Neuron (in vitro differentiated cells): ENCODE data around the gene SNX24.

Experiments
- H2AFZ ChIP-seq: one replicate; pipeline ENCODE4 v1.6.1; 2013; ENCODE audit warnings: low read depth, mild to moderate bottlenecking, inconsistent platforms, low read length, moderate library complexity
- H3K27me3 ChIP-seq: one replicate; pipeline ENCODE4 v1.6.1; 2013; ENCODE audit warnings: low read length; ENCODE audit not compliant: insufficient read depth
- H3K36me3 ChIP-seq: one replicate; pipeline ENCODE4 v1.6.1; 2013; ENCODE audit warnings: low read length; ENCODE audit not compliant: insufficient read depth
- H3K4me1 ChIP-seq: one replicate; pipeline ENCODE4 v1.6.1; 2013; ENCODE audit warnings: low read length; ENCODE audit not compliant: insufficient read depth
- H3K4me3 ChIP-seq: 2 replicates; pipeline ENCODE4 v1.5.1; 2013; ENCODE audit warnings: mild to moderate bottlenecking, low read length, moderate library complexity
- H3K9me3 ChIP-seq: one replicate; pipeline ENCODE4 v1.6.1; 2013; ENCODE audit warnings: low read length

Gene SNX24

GRCh38 chr5:123035360-123035917, 190.0 kb downstream of the SNX24 start:
- peaks cover 41% of the 10 kb centered on the region for H3K27me3 ChIP-seq
- no peaks in the 10 kb centered on the region for H3K36me3 ChIP-seq
- H3K4me1 ChIP-seq: peaks cover 12% of the 10 kb centered on the region
- peak overlapping the region; percentile 70 for H3K4me3 ChIP-seq
- no peaks in the 10 kb centered on the region for H3K9me3 ChIP-seq
- H2AFZ ChIP-seq: peak overlapping the region; percentile 96

- peaks cover 12% of the 10 kb centered on the region for H3K4me1 ChIP-seq
- H3K9me3 ChIP-seq: no peaks in the 10 kb centered on the region
These were observed 190.5 kb downstream of the SNX24 start for GRCh38 chr5:123035918-123036390.

GRCh38 chr5:123036391-123037103, 191.1 kb downstream of the SNX24 start, which contains the start of gene PPIC:
PPIC (minus strand) TSS chr5:123036725; CDS start chr5:123036625, 100 bp downstream.
- H3K27me3 ChIP-seq: peaks cover 42% of the 10 kb centered on the region
- peak within 1 kb of the TSS; percentile 70 for H3K4me3 ChIP-seq

More at GRCh38 chr5:123035918-123036390, 190.5 kb downstream of the SNX24 start:
- Histone ChIP-seq H3K27me3 (peaks cover 41% of the 10 kb centered on the region), H3K4me3 (peak overlapping the region; percentile 70), H3K36me3 (no peaks in the 10 kb centered on the region), H2AFZ (peak overlapping the region; percentile 96)

GRCh38 chr5:123037104-123037418, 191.6 kb downstream of the SNX24 start:
- H3K36me3 ChIP-seq: no peaks in the 10 kb centered on the region
- H3K27me3 ChIP-seq: peaks cover 44% of the 10 kb centered on the region
- peak overlapping the region; percentile 70 for H3K4me3 ChIP-seq
- H3K9me3 ChIP-seq: no peaks in the 10 kb centered on the region
- H3K4me1 ChIP-seq: peaks cover 4% of the 10 kb centered on the region
- peak overlapping the region; percentile 96 for H2AFZ ChIP-seq

More at GRCh38 chr5:123036391-123037103, 191.1 kb downstream of the SNX24 start, which contains the start of gene PPIC:
- no peaks in the 10 kb centered on the region for H3K36me3 ChIP-seq
- H3K9me3 ChIP-seq: no peaks in the 10 kb centered on the region
- peaks cover 6% of the 10 kb centered on the region for H3K4me1 ChIP-seq
- peak within 1 kb of the TSS; percentile 96 for H2AFZ ChIP-seq

- Histone ChIP-seq H2AFZ (no peak overlapping the region), H3K9me3 (no peaks in the 10 kb centered on the region), H3K4me3 (no peak overlapping the region), H3K27me3 (peaks cover 42% of the 10 kb centered on the region), H3K36me3 (no peaks in the 10 kb centered on the region), H3K4me1 (peaks cover 4% of the 10 kb centered on the region)
These were observed 194.3 kb downstream of the SNX24 start for GRCh38 chr5:123039673-123040072.

GRCh38 chr5:123044926-123045617, 199.7 kb downstream of the SNX24 start:
- no peak overlapping the region for H3K4me3 ChIP-seq
- H3K36me3 ChIP-seq: no peaks in the 10 kb centered on the region
- H3K4me1 ChIP-seq: no peaks in the 10 kb centered on the region
- H2AFZ ChIP-seq: no peak overlapping the region
- H3K27me3 ChIP-seq: peaks cover 10% of the 10 kb centered on the region
- no peaks in the 10 kb centered on the region for H3K9me3 ChIP-seq

- no peak overlapping the region for H3K4me3 ChIP-seq
- H3K9me3 ChIP-seq: no peaks in the 10 kb centered on the region
- H3K36me3 ChIP-seq: no peaks in the 10 kb centered on the region
- H3K27me3 ChIP-seq: peaks cover 9% of the 10 kb centered on the region
- H3K4me1 ChIP-seq: no peaks in the 10 kb centered on the region
- no peak overlapping the region for H2AFZ ChIP-seq
These were observed 200.8 kb downstream of the SNX24 start for GRCh38 chr5:123046222-123046621.

GRCh38 chr5:123047706-123048105, 202.3 kb downstream of the SNX24 start:
- Histone ChIP-seq H3K4me1 (no peaks in the 10 kb centered on the region), H3K4me3 (no peak overlapping the region), H3K9me3 (no peaks in the 10 kb centered on the region), H2AFZ (no peak overlapping the region), H3K27me3 (peaks cover 6% of the 10 kb centered on the region), H3K36me3 (no peaks in the 10 kb centered on the region)

GRCh38 chr5:123051206-123051605, 205.8 kb downstream of the SNX24 start:
- no peak overlapping the region for H2AFZ ChIP-seq
- no peaks in the 10 kb centered on the region for H3K36me3 ChIP-seq
- H3K4me1 ChIP-seq: no peaks in the 10 kb centered on the region
- H3K27me3 ChIP-seq: no peaks in the 10 kb centered on the region
- no peaks in the 10 kb centered on the region for H3K9me3 ChIP-seq
- no peak overlapping the region for H3K4me3 ChIP-seq
